GM19023 (cell line): ENCODE results near the gene TRIM48.
"Not testable (repeated sequence)": the region's sequence is repeated elsewhere in the genome, so short reads cannot be mapped to it uniquely, and the experiment has no call there.

Source experiments
- ATAC-seq: cut with Tn5 transposase; IDR thresholded peaks from one replicate; pipeline ENCODE4 v1.9.1; 2021; ENCODE audit warnings: mild to moderate bottlenecking, moderate library complexity; ENCODE audit not compliant: unreplicated experiment

TRIM48 gene

GRCh38 chr11:55261855-55262254 lies at the start of gene TRIM48:
TSS of gene TRIM48 (plus strand) at chr11:55262155. CDS start at chr11:55262268, 113 bp downstream.
- not testable (repeated sequence) for ATAC-seq

- not testable (repeated sequence) for ATAC-seq
Measured at GRCh38 chr11:55238316-55238715, 23.6 kb upstream of the TRIM48 start.

GRCh38 chr11:55263081-55263480 lies 1.1 kb downstream of the TRIM48 start:
- no peak for ATAC-seq
